ENCODE data around the gene CDS2.

DNA sequence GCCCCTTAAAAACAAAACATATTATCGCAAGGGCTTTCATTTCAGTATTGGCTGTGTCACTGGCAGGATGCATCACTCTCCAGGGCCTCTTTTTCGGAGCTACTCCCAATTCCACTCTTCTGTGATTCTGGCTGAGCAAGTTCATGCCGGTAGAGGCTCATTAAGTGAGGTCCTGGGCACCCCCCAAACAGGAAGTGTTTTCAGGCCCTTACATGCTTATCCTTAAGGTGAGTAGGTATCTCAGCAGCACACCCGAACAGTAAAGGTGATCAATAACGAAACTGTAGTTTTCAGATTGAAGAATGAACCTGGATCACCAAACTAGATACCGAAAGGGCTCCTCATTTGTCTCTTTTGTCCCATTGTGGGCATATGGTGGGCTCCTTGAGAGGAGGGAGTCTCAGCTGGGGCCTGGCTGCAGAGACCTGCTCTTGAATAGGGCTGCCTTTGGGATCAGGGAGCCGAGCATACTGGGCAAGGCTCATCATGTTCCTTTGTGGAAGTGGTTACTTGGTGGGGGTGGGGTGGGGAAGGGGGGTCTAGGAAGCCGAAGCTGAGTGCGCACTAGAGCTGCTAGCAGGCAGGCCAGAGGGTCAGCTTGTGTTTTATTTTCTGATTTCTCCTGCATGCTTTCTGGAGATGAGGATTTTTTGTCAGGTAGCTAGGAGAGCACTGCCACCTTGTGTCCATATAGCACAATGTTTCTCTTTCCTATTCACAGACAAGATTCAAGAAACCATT lies 65.2 kb downstream of the CDS2 start:
- TF ChIP-seq, protein P1, sequence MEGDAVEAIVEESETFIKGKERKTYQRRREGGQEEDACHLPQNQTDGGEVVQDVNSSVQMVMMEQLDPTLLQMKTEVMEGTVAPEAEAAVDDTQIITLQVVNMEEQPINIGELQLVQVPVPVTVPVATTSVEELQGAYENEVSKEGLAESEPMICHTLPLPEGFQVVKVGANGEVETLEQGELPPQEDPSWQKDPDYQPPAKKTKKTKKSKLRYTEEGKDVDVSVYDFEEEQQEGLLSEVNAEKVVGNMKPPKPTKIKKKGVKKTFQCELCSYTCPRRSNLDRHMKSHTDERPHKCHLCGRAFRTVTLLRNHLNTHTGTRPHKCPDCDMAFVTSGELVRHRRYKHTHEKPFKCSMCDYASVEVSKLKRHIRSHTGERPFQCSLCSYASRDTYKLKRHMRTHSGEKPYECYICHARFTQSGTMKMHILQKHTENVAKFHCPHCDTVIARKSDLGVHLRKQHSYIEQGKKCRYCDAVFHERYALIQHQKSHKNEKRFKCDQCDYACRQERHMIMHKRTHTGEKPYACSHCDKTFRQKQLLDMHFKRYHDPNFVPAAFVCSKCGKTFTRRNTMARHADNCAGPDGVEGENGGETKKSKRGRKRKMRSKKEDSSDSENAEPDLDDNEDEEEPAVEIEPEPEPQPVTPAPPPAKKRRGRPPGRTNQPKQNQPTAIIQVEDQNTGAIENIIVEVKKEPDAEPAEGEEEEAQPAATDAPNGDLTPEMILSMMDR (IDR thresholded peaks at IDR 0.05), result no peak
- no peak for TF ChIP-seq POLR2A (IDR thresholded peaks at IDR 0.05)

All from lower leg skin (tissue), 3 donors.